GM23248 (cell line): ENCODE measurements around the gene NR4A3. TPM values are rescaled to one million over a fixed set of nuclear protein-coding genes. Genes with fewer than 3 reads are reported as not detected.

Experiments used
- DNase-seq: peaks from one replicate; pipeline ENCODE4 v3.0.0-alpha.2; 2015
- H2AFZ ChIP-seq: fragments of 200-600 bp; sonication (generic); 2 replicates; pipeline ENCODE4 v1.6.1; 2016; ENCODE audit warnings: antibody characterized with exemption
- H3F3A ChIP-seq: fragments of 200-600 bp; sonication (generic); 2 replicates; pipeline ENCODE4 v1.6.1; 2016; ENCODE audit warnings: mild to moderate bottlenecking, antibody characterized with exemption, mixed run types; ENCODE audit not compliant: insufficient read depth
- H3K27ac ChIP-seq: fragments of 200-600 bp; sonication (generic); 2 replicates; pipeline ENCODE4 v1.5.1; 2016; ENCODE audit warnings: mild to moderate bottlenecking
- H3K27me3 ChIP-seq: fragments of 200-600 bp; sonication (generic); replicated peaks from 2 replicates; pipeline ENCODE4 v1.6.1; 2016; ENCODE audit warnings: mild to moderate bottlenecking; ENCODE audit not compliant: insufficient read depth
- H3K36me3 ChIP-seq: fragments of 200-600 bp; sonication (generic); 2 replicates; pipeline ENCODE4 v1.6.1; 2016; ENCODE audit warnings: low read depth, mild to moderate bottlenecking
- H3K4me1 ChIP-seq: fragments of 200-600 bp; sonication (generic); 2 replicates; pipeline ENCODE4 v1.6.1; 2016; ENCODE audit warnings: mild to moderate bottlenecking; ENCODE audit not compliant: insufficient read depth
- H3K4me2 ChIP-seq: fragments of 200-600 bp; sonication (generic); one replicate; pipeline ENCODE4 v1.6.1; 2016; ENCODE audit warnings: mild to moderate bottlenecking; ENCODE audit not compliant: unreplicated experiment
- H3K4me3 ChIP-seq: fragments of 200-600 bp; sonication (generic); 2 replicates; pipeline ENCODE4 v1.5.1; 2016; ENCODE audit warnings: mild to moderate bottlenecking
- H3K79me2 ChIP-seq: fragments of 200-600 bp; sonication (generic); 2 replicates; pipeline ENCODE4 v1.6.1; 2016; ENCODE audit warnings: mild to moderate bottlenecking; ENCODE audit not compliant: insufficient read depth
- H3K9ac ChIP-seq: fragments of 200-600 bp; sonication (generic); 2 replicates; pipeline ENCODE4 v1.6.1; 2016; ENCODE audit warnings: mild to moderate bottlenecking
- H3K9me2 ChIP-seq: fragments of 200-600 bp; sonication (generic); 2 replicates; pipeline ENCODE4 v1.6.1; 2016; ENCODE audit warnings: mixed run types, mild to moderate bottlenecking, moderate library complexity; ENCODE audit not compliant: insufficient read depth
- H3K9me3 ChIP-seq: fragments of 200-600 bp; sonication (generic); one replicate; pipeline ENCODE4 v1.6.1; 2017; ENCODE audit warnings: low read depth
- H4K20me1 ChIP-seq: fragments of 200-600 bp; sonication (generic); 2 replicates; pipeline ENCODE4 v1.6.0; 2016; ENCODE audit not compliant: insufficient read depth
- EZH2 ChIP-seq: fragments of 200-600 bp; sonication (generic); IDR thresholded peaks from 2 replicates; pipeline ENCODE4 v1.6.1; 2018; ENCODE audit warnings: antibody characterized with exemption, mild to moderate bottlenecking; ENCODE audit not compliant: insufficient read depth, poor library complexity, severe bottlenecking
- EZH2phosphoT487 ChIP-seq: fragments of 200-600 bp; sonication (generic); IDR thresholded peaks from 2 replicates; pipeline ENCODE4 v1.6.1; 2018; ENCODE audit warnings: antibody characterized with exemption, moderate library complexity, mild to moderate bottlenecking, low read depth; ENCODE audit not compliant: insufficient read depth
- WGBS, 2 experiments: methylation state at CpG; one replicate each; pipeline ENCODE4 v1.1.6; 2015 to 2017; ENCODE audit warnings: low lambda C conversion rate in 2 of 2, low coverage in 1 of 2; ENCODE audit errors: missing lambda C conversion rate in 2 of 2; 5-methylcytosine and 5-hydroxymethylcytosine counted together
- in situ Hi-C: fragments of 300-500 bp; cut with MboI; formaldehyde crosslinking; loops from 2 replicates; pipeline ENCODE4 v1.15.0; 2020
- polyA plus RNA-seq: library from polyadenylated mRNA; unstranded; fragments of >200 nt; fragmentation: Nextera tagmentation; extraction: Ambion mirVana; gene quantifications from 2 replicates; pipeline ENCODE4 v1.2.1, GENCODE V29; 2016
- total RNA-seq: library from RNA; depleted of rRNA; stranded (reverse); fragments of >200 nt; shearing (Covaris generic); gene quantifications from 2 replicates; pipeline ENCODE4 v1.2.3, GENCODE V29; 2014

The NR4A3 gene
- total and polyA plus RNA-seq, 2 experiments from 2014 or later: 1.0 to 1.4 TPM

DNA sequence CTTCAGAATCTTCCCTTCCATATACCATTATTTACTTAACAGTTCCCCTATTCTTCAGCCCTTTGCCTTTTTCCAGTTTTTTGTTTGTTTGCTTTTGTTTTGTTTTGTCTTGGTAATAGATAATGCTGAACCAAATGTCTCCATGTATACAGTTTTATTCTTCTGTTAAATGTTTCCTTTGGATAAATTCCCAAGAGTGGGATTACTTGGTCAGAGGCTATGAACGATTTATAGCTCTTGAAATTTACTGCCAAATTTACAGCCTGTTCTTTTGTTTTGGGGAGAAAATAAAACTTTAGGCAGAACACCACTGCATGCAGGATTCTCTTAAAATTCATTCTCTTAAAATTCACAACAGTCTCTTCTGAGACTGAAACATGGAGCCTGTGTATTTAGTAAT, 38.6 kb downstream of the NR4A3 start:
- no peak for DNase-seq
- Histone ChIP-seq H3F3A (0 out of 2 replicates have a peak, but pooled peaks cover 4% of the 10 kb centered on the region), H3K27ac (no peak overlapping the region), H3K9ac (no peak overlapping the region), H3K4me3 (no peak overlapping the region), H4K20me1 (no peaks in the 10 kb centered on the region), H3K79me2 (no peaks in the 10 kb centered on the region), H3K9me2 (no peaks in the 10 kb centered on the region), H3K9me3 (no peaks in the 10 kb centered on the region), H3K27me3 (no peaks in the 10 kb centered on the region), H2AFZ (no peak overlapping the region), H3K4me1 (0 out of 2 replicates have a peak, but pooled peaks cover 3% of the 10 kb centered on the region), H3K4me2 (no peak overlapping the region), H3K36me3 (no peaks in the 10 kb centered on the region)
- in situ Hi-C loops: no loop called here
- no peak for TF ChIP-seq EZH2
- no peak for TF ChIP-seq EZH2phosphoT487
- 4 to 31% methylated on average over 1 of the region's 1 CpG for WGBS, 2 experiments

DNA sequence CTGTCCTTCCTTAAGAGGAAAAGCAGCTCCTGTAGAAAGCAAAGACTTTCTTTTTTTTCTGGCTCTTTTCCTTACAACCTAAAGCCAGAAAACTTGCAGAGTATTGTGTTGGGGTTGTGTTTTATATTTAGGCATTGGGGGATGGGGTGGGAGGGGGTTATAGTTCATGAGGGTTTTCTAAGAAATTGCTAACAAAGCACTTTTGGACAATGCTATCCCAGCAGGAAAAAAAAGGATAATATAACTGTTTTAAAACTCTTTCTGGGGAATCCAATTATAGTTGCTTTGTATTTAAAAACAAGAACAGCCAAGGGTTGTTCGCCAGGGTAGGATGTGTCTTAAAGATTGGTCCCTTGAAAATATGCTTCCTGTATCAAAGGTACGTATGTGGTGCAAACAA, 42.3 kb downstream of the NR4A3 start:
- H3K79me2 ChIP-seq: no peaks in the 10 kb centered on the region

DNA sequence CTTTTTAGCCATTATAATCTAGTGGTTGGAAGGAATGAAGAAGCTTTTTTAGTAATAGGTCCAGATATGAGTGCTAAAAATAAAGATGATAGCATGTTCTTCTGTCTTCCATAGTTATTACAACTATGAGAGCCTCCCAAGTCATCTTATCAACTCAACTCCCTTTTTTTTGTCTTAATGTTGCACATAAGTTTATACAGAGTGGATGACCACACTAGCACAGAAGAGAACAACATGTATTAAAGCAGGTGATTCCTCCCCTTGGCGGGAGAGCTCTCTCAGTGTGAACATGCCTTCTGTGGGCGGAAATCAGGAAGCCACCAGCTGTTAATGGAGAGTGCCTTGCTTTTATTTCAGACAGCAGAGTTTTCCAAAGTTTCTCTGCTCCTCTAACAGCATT, 44.7 kb downstream of the NR4A3 start:
- Histone ChIP-seq H3K79me2 (no peaks in the 10 kb centered on the region), H2AFZ (no peak overlapping the region), H3K9me2 (no peaks in the 10 kb centered on the region), H3K4me3 (no peak overlapping the region), H3K27ac (no peak overlapping the region), H3K4me1 (peaks cover 32% of the 10 kb centered on the region), H3K27me3 (no peaks in the 10 kb centered on the region), H3F3A (0 out of 2 replicates have a peak, but pooled peaks cover 14% of the 10 kb centered on the region), H3K9me3 (no peaks in the 10 kb centered on the region), H4K20me1 (no peaks in the 10 kb centered on the region), H3K9ac (no peak overlapping the region), H3K36me3 (no peaks in the 10 kb centered on the region), H3K4me2 (no peak overlapping the region)
- no peak for DNase-seq
- in situ Hi-C loops: no loop called here
- TF ChIP-seq EZH2 (no peak), EZH2phosphoT487 (no peak)
- WGBS, 2 experiments: 90 to 93% methylated on average over 2 of the region's 2 CpGs

More for the DNA sequence above, 42.3 kb downstream of the NR4A3 start:
- no peak overlapping the region for H3K4me3 ChIP-seq
- DNase-seq: no peak
- H3K9ac ChIP-seq: no peak overlapping the region
- TF ChIP-seq EZH2 (no peak), EZH2phosphoT487 (no peak)
- H3K4me2 ChIP-seq: no peak overlapping the region
- H3F3A ChIP-seq: 0 out of 2 replicates have a peak, but pooled peaks cover 10% of the 10 kb centered on the region
- no peak overlapping the region for H2AFZ ChIP-seq
- peaks cover 20% of the 10 kb centered on the region for H3K4me1 ChIP-seq
- no peaks in the 10 kb centered on the region for H3K9me2 ChIP-seq
- H3K27ac ChIP-seq: no peak overlapping the region
- no peaks in the 10 kb centered on the region for H3K36me3 ChIP-seq
- H3K9me3 ChIP-seq: no peaks in the 10 kb centered on the region
- in situ Hi-C loops: no loop called here
- no peaks in the 10 kb centered on the region for H4K20me1 ChIP-seq
- WGBS, 2 experiments: 93 to 99% methylated on average over 2 of the region's 2 CpGs
- no peaks in the 10 kb centered on the region for H3K27me3 ChIP-seq

- Histone ChIP-seq H3K36me3 (no peaks in the 10 kb centered on the region), H3K9ac (no peak overlapping the region), H3K27me3 (no peaks in the 10 kb centered on the region), H3K27ac (no peak overlapping the region), H2AFZ (no peak overlapping the region), H3K79me2 (no peaks in the 10 kb centered on the region), H3K4me3 (no peak overlapping the region), H3F3A (0 out of 2 replicates have a peak, but pooled peaks cover 14% of the 10 kb centered on the region), H3K4me1 (peaks cover 32% of the 10 kb centered on the region), H4K20me1 (no peaks in the 10 kb centered on the region), H3K9me2 (no peaks in the 10 kb centered on the region), H3K4me2 (no peak overlapping the region), H3K9me3 (no peaks in the 10 kb centered on the region)
- DNase-seq: peak; percentile 18
- in situ Hi-C loops: no loop called here
- no peak for TF ChIP-seq EZH2phosphoT487
- TF ChIP-seq EZH2: no peak
- WGBS, 2 experiments: 43 to 45% methylated on average over 3 of the region's 3 CpGs
These were observed 45.9 kb downstream of the NR4A3 start for GRCh38 chr9:99867536-99867935.

DNA sequence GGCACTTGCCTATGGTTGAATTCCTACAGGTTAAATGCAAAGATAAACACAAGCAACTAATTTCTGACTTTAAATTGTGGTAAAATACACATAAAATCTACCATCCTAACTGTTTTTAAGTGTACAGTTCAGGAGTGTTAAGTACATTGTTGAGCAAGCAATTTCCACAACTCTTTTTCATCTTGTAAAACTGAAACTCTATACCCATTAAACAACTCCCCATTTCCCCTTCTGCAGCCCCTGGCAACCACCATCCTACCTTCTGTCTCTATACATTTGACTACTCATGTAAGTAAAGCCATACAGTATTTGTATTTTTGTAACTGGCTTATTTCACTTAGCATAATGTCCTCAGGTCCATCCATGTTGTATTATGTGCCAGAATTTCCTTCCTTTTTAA, 46.3 kb downstream of the NR4A3 start:
- Histone ChIP-seq H3K27me3 (no peaks in the 10 kb centered on the region), H4K20me1 (no peaks in the 10 kb centered on the region), H3K4me3 (no peak overlapping the region), H3K27ac (no peak overlapping the region), H3F3A (peaks cover 17% of the 10 kb centered on the region; the same call in 1 of the 2 replicates), H3K79me2 (no peaks in the 10 kb centered on the region), H3K9me2 (no peaks in the 10 kb centered on the region), H3K9me3 (no peaks in the 10 kb centered on the region), H3K9ac (no peak overlapping the region), H3K4me1 (peaks cover 34% of the 10 kb centered on the region), H3K4me2 (no peak overlapping the region), H2AFZ (no peak overlapping the region), H3K36me3 (no peaks in the 10 kb centered on the region)
- in situ Hi-C loops: no loop called here
- TF ChIP-seq EZH2phosphoT487 (no peak), EZH2 (no peak)
- DNase-seq: no peak
